Smooth muscle cell (in vitro differentiated cells): ENCODE measurements around the gene KLC3. TPM values are rescaled to one million over a fixed set of nuclear protein-coding genes. Genes with fewer than 3 reads are reported as not detected.

ENCODE experiments used
- DNase-seq: peaks from one replicate; lab custom pipeline; 2025; ENCODE audit not compliant: unreplicated experiment; lab: John Stamatoyannopoulos, UW
- H2AFZ ChIP-seq: fragments of 200-600 bp; sonication (generic); 2 replicates; pipeline ENCODE4 v1.6.0; 2016; ENCODE audit warnings: antibody characterized with exemption, low read depth, mild to moderate bottlenecking
- H3F3A ChIP-seq: fragments of 200-600 bp; sonication (generic); 2 replicates; pipeline ENCODE4 v1.6.0; 2017; ENCODE audit warnings: antibody characterized with exemption, low read depth
- H3K27ac ChIP-seq: fragments of 200-600 bp; sonication (generic); 2 replicates; pipeline ENCODE4 v1.5.1; 2016; ENCODE audit warnings: low read depth, mild to moderate bottlenecking
- H3K27me3 ChIP-seq: fragments of 200-600 bp; sonication (generic); 2 replicates; pipeline ENCODE4 v1.6.1; 2016; ENCODE audit warnings: low read depth, mild to moderate bottlenecking
- H3K36me3 ChIP-seq: fragments of 200-600 bp; sonication (generic); 2 replicates; pipeline ENCODE4 v1.5.1; 2016; ENCODE audit warnings: low read depth
- H3K4me1 ChIP-seq: fragments of 200-600 bp; sonication (generic); 2 replicates; pipeline ENCODE4 v1.5.1; 2016; ENCODE audit warnings: low read depth
- H3K4me2 ChIP-seq: fragments of 200-600 bp; sonication (generic); 2 replicates; pipeline ENCODE4 v1.6.0; 2016; ENCODE audit warnings: mild to moderate bottlenecking
- H3K4me3 ChIP-seq: fragments of 200-600 bp; sonication (generic); 2 replicates; pipeline ENCODE4 v1.5.1; 2016; ENCODE audit warnings: mild to moderate bottlenecking
- H3K79me2 ChIP-seq: fragments of 200-600 bp; sonication (generic); 2 replicates; pipeline ENCODE4 v1.6.0; 2016; ENCODE audit warnings: low read depth, mild to moderate bottlenecking
- H3K9ac ChIP-seq: fragments of 200-600 bp; sonication (generic); 2 replicates; pipeline ENCODE4 v1.6.0; 2016; ENCODE audit warnings: low read depth
- H3K9me3 ChIP-seq: fragments of 200-600 bp; sonication (generic); replicated peaks from 2 replicates; pipeline ENCODE4 v1.5.1; 2016; ENCODE audit warnings: low read depth
- H4K20me1 ChIP-seq: fragments of 200-600 bp; sonication (generic); 2 replicates; pipeline ENCODE4 v1.6.0; 2016; ENCODE audit warnings: low read depth
- CTCF ChIP-seq: fragments of 200-600 bp; sonication (generic); IDR thresholded peaks from 2 replicates; pipeline ENCODE4 v1.5.1; 2017; ENCODE audit warnings: borderline replicate concordance, mild to moderate bottlenecking, antibody characterized with exemption; ENCODE audit not compliant: insufficient read depth, poor library complexity, severe bottlenecking
- WGBS: methylation state at CpG from one replicate; pipeline ENCODE4 v1.1.7; 2016; ENCODE audit warnings: low lambda C conversion rate; 5-methylcytosine and 5-hydroxymethylcytosine counted together
- polyA plus RNA-seq: library from polyadenylated mRNA; unstranded; fragments of >200 nt; fragmentation: Nextera tagmentation; extraction: Ambion mirVana; gene quantifications from 2 replicates; pipeline ENCODE4 v1.2.1, GENCODE V29; 2016
- total RNA-seq: library from RNA; depleted of rRNA; stranded (reverse); fragments of >200 nt; gene quantifications from 2 replicates; pipeline ENCODE4 v1.2.3, GENCODE V29; 2014

Gene KLC3
- total and polyA plus RNA-seq, 2 experiments from 2014 or later, result 4.8 to 6.3 TPM

DNA sequence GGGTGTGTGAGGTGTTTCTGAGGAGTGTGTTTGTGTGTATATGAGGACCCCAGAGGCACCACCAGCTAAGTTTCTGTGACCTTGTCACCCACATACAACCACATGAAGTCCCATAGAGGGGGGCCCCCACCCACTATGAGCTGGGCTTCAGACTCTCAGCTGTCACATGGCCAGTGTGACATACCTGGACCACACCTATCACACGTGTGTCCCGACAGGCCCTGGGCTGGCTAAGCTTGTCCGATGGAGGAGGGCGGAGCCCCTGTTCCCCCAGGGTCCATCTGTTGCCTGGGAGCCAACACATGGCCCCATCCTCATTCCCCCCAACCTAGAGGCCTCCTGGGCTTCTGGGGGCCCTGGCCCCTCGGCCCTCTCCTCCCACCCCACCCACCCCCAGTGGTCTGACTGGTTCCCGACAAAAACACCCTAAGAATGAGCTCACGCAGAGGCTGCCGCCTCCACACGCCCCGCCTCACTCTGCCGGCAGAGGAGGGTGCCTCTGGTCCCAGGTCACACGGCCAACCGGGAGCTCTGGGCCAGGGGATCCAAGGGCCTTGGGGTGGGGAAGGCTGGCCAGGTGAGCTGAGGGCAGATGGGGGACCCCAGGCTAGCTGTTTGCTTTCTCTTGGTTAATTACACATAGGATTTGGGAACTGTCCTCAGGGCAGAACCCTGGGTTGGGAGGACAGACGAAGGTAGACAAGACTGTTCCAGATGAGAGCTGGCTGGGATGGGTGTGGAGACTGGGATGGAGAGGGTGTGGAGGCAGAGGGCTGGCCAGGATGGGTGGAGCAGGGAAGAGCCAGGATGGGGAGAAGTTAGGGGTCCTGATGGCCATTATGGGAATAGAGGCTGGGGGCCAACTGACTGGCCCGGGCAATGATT, 4.3 kb downstream of the KLC3 start:
- no peak for DNase-seq
- Histone ChIP-seq H3K79me2 (no peaks in the 10 kb centered on the region), H3K4me1 (no peaks in the 10 kb centered on the region), H3K9me3 (no peaks in the 10 kb centered on the region), H4K20me1 (no peaks in the 10 kb centered on the region), H3F3A (no peaks in the 10 kb centered on the region), H3K4me2 (no peak overlapping the region), H3K27ac (no peak overlapping the region), H2AFZ (no peak overlapping the region), H3K27me3 (peaks cover 17% of the 10 kb centered on the region), H3K4me3 (no peak overlapping the region), H3K36me3 (no peaks in the 10 kb centered on the region), H3K9ac (no peak overlapping the region)
- no peak for TF ChIP-seq CTCF
- 70% methylated on average over 8 of the region's 15 CpGs for WGBS

DNA sequence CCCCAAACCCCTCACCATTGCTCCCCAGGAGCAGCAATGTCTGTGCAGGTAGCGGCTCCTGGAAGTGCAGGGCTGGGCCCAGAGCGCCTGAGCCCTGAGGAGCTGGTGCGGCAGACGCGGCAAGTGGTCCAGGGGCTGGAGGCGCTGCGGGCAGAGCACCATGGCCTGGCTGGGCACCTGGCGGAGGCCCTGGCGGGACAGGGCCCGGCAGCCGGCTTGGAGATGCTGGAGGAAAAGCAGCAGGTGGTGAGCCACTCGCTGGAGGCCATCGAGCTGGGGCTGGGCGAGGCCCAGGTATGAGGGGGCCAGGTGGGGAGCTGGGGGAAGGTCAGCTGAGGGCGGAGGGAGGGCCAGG, 4.9 kb downstream of the KLC3 start:
- Histone ChIP-seq H3K4me1 (no peaks in the 10 kb centered on the region), H3K4me2 (no peak overlapping the region), H2AFZ (no peak overlapping the region), H3K27me3 (peaks cover 11% of the 10 kb centered on the region), H3K27ac (no peak overlapping the region), H3K9ac (no peak overlapping the region), H4K20me1 (no peaks in the 10 kb centered on the region), H3K9me3 (no peaks in the 10 kb centered on the region), H3K36me3 (no peaks in the 10 kb centered on the region), H3F3A (no peaks in the 10 kb centered on the region), H3K79me2 (no peaks in the 10 kb centered on the region), H3K4me3 (no peak overlapping the region)
- 93% methylated on average over 12 of the region's 15 CpGs for WGBS
- TF ChIP-seq CTCF, result no peak
- no peak for DNase-seq

DNA sequence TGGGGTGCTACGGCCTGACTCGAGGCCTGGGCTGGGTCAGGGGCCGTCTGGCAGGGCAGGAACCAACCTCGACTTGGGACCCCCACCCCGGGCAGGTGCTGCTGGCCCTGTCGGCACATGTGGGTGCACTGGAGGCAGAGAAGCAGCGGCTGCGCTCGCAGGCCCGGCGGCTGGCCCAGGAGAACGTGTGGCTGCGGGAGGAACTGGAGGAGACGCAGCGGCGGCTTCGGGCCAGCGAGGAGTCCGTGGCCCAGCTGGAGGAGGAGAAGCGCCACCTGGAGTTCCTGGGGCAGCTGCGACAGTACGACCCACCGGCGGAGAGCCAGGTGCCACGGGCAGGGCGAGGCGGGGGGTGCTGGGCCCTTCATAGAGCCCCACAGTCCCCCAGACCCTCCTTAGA, 5.9 kb downstream of the KLC3 start:
- Histone ChIP-seq H3K4me3 (no peak overlapping the region), H4K20me1 (no peaks in the 10 kb centered on the region), H3K4me1 (no peaks in the 10 kb centered on the region), H3K27ac (no peak overlapping the region), H3K27me3 (peaks cover 6% of the 10 kb centered on the region), H3K79me2 (no peaks in the 10 kb centered on the region), H3K9me3 (no peaks in the 10 kb centered on the region), H3F3A (no peaks in the 10 kb centered on the region), H3K4me2 (no peak overlapping the region), H2AFZ (no peak overlapping the region), H3K9ac (no peak overlapping the region), H3K36me3 (no peaks in the 10 kb centered on the region)
- 55% methylated on average over 21 of the region's 27 CpGs for WGBS
- TF ChIP-seq CTCF, result no peak
- DNase-seq, result no peak
